Mammary epithelial cell (primary cell): ENCODE results near the gene C1GALT1.

Experiments used
- EZH2 ChIP-seq: IDR thresholded peaks from 2 replicates; pipeline ENCODE4 v1.6.1; 2012; ENCODE audit warnings: low read length, inconsistent platforms, borderline replicate concordance
- TF ChIP-seq, protein P1 (sequence below), 2 donors: IDR thresholded peaks in 1 of 2; conservative IDR thresholded peaks in 1 of 2; 2 replicates each; pipeline ENCODE4 v1.5.1; 2011 to 2012; ENCODE audit warnings: inconsistent platforms in 2 of 2, low read length in 2 of 2, mild to moderate bottlenecking in 2 of 2, control low read depth in 1 of 2, low read depth in 1 of 2; ENCODE audit not compliant: insufficient read depth in 1 of 2; ENCODE audit errors: extremely low read depth in 1 of 2

- TF ChIP-seq, protein P1, sequence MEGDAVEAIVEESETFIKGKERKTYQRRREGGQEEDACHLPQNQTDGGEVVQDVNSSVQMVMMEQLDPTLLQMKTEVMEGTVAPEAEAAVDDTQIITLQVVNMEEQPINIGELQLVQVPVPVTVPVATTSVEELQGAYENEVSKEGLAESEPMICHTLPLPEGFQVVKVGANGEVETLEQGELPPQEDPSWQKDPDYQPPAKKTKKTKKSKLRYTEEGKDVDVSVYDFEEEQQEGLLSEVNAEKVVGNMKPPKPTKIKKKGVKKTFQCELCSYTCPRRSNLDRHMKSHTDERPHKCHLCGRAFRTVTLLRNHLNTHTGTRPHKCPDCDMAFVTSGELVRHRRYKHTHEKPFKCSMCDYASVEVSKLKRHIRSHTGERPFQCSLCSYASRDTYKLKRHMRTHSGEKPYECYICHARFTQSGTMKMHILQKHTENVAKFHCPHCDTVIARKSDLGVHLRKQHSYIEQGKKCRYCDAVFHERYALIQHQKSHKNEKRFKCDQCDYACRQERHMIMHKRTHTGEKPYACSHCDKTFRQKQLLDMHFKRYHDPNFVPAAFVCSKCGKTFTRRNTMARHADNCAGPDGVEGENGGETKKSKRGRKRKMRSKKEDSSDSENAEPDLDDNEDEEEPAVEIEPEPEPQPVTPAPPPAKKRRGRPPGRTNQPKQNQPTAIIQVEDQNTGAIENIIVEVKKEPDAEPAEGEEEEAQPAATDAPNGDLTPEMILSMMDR (conservative IDR thresholded peaks at IDR 0.05 in 1 of 2, IDR thresholded peaks at IDR 0.05 in 1 of 2; ENCODE audit: extremely low read depth in 1 of 2, insufficient read depth in 1 of 2, low read depth in 1 of 2, low read length in 2 of 2), result no peak
- TF ChIP-seq EZH2, result no peak
Measured at GRCh38 chr7:7292608-7293007, 110.3 kb downstream of the C1GALT1 start.
